GM13976 (cell line): ENCODE measurements around the gene RESP18.
"Not testable (repeated sequence)": the region's sequence is repeated elsewhere in the genome, so short reads cannot be mapped to it uniquely, and the experiment has no call there.

Source experiments
- DNase-seq: peaks from one replicate; pipeline ENCODE4 v3.0.0; 2012; ENCODE audit warnings: low spot score
- CTCF ChIP-seq: IDR thresholded peaks from 2 replicates; pipeline ENCODE4 v1.5.1; 2012; ENCODE audit warnings: borderline replicate concordance, mild to moderate bottlenecking; ENCODE audit not compliant: insufficient read depth; ENCODE audit errors: extremely low read depth, missing control alignments, control extremely low read depth
- in situ Hi-C: fragments of 300-500 bp; cut with MboI; formaldehyde crosslinking; loops from one replicate; pipeline ENCODE4 v1.12.0; 2022; ENCODE audit warnings: low sequenced_read_pairs, mixed read lengths, inconsistent platforms; ENCODE audit not compliant: unreplicated experiment

RESP18 gene

DNA sequence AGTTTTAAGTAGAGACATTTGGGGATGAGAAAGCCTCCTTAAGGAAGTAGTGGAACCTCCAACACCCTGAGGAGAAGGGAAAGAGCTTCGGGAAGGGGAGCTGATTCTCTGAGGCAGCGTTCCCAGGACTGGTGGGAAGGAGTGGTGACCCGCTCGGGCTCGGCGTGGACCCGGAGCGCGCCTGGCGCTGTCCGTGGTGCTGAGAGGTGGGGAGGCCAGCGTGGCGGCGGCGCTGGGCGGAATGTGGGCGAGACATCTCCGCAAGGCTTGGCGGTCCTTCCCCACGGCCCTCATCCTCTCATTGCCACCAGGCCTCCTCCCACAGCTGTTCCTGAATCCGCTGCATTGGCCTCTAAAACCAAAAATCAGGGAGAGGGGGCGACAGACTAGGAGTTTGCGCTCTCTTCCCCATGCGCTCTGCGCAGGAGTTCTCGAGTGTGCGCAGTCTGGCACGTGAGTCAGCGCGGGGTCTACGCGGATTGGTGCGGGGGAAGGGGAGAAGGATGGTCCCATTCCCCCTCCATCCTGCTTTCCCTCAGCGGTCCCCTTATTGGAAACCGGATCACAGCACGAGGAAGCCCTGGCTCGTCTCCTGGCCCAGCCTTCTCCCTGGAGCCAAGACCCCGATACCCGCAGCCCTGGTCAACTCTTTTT is 857 bp downstream of the RESP18 start:
- in situ Hi-C loops, result no loop called here
- no peak for TF ChIP-seq CTCF
- DNase-seq, result no peak

GRCh38 chr2:219327719-219328118 is 4.8 kb downstream of the RESP18 start:
- no peak for TF ChIP-seq CTCF
- in situ Hi-C loops, result no loop called here
- DNase-seq, result no peak

DNA sequence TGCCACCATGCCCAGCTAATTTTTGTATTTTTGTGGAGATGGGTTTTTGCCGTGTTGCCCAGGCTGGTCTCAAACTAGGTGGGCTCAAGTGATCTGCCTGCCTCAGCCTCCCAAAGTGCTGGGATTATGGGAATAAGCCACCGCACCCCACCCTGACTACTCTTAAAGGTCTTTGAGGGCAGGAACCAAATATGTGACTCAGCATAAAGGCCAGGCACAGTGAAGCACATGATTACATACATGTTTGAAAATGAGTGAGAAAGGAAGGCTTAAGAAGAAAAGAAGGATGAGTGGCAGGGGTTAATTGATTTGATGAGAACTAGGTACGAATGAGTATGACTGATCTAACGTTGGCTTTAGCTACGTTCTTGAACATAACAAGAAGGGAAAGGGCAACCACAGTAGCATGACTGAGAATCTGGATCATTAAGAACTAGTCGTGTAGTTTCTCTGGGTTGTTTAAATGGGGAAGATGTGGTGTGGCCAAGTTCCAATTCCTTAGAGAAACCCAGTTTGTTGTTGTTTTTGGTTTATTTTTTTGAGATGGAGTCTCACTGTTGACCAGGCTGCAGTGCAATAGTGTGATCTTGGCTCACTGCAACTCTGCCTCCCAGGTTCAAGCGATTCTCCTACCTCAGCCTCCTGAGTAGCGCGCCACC is 6.8 kb downstream of the RESP18 start:
- TF ChIP-seq CTCF, result no peak
- no peak for DNase-seq
- in situ Hi-C loops, result no loop called here

GRCh38 chr2:219325136-219325535 is 7.4 kb downstream of the RESP18 start:
- no peak for DNase-seq
- in situ Hi-C loops, result no loop called here
- no peak for TF ChIP-seq CTCF

DNA sequence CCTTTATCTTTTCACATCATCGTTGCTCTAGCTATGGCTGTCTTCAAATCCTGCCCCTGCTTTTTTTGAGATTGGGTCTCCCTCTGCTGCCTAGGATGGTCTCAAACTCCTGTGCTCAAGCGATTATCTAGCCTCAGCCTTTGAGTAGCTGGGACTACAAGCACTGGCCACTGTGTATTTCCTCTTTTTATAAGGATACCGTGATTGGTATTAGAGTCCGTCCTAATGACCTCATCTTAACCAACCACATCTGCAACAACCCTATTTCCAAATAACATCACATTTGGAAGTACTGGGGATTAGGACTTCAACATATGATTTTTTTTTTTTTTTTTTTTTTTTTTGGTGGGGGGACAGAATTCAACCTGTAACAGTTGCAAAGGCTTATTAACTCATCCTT is 9.1 kb downstream of the RESP18 start:
- TF ChIP-seq CTCF, result no peak

DNA sequence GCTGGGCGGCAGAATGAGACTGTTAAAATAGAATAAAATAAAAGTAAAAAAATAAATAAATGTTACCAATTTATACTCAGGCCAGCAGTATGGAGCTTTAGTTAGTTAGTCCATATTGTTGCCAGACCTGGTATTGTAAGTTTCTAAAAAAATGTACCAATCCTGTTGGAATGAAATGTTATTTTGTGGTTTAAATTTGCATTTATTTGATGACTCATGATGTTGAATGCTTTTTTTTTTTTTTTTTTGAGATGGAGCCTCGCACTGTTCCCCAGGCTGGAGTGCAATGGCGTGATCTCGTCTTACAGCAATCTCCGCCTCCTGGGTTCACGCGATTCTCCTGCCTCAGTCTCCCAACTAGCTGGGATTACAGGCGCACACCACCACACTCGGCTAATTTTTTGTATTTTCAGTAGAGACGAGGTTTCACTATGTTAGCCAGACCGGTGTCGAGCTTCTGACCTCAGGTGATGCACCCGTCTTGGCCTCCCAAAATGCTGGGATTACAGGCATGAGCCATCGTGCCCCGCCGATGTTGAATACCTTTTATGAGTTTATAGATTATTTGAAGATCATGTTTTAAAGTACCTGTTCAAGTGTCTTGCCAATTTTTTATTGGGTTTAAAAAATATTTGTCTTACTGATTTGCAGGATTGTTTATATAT is 17.6 kb downstream of the RESP18 start:
- no peak for DNase-seq
- no peak for TF ChIP-seq CTCF
- in situ Hi-C loops, result loop anchor here (25.0 kb wide), 1 partner anchor 278 kb away; the partner anchor contains the start of gene CFAP65

More for the DNA sequence above, 9.1 kb downstream of the RESP18 start:
- in situ Hi-C loops, result loop anchor here (25.0 kb wide), 1 partner anchor 286 kb away; the partner anchor contains the start of gene CFAP65
- no peak for DNase-seq

DNA sequence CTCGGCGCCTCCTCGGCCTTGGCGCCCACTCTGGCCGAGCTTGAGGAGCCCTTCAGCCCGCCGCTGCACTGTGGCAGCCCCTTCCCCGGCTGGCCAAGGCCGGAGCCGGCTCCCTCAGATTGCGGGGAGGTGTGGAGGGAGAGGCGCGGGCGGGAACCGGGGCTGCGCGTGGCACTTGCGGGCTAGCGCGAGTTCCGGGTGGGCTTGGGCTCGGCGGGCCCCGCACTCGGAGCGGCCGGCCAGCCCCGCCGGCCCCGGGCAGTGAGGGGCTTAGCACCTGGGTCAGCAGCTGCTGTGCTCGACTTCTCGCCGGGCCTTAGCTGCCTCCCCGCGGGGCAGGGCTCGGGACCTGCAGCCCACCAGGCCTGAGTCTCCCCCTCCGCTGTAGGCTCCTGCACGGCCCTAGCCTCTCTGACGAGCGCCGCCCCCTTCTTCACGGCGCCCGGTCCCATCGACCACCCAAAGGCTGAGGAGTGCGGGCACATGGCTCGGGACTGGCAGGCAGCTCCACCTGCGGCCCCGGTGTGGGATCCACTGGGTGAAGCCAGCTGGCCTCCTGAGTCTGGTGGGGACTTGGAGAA is 19.8 kb downstream of the RESP18 start:
- DNase-seq, result not testable (repeated sequence)

More for the DNA sequence above, 19.8 kb downstream of the RESP18 start:
- in situ Hi-C loops, result loop anchor here (25.0 kb wide), 1 partner anchor 275 kb away; the partner anchor contains the start of gene CFAP65
